ENCODE measurements around the gene MYH7. TPM values are rescaled to one million over a fixed set of nuclear protein-coding genes. Genes with fewer than 3 reads are reported as not detected.

Gene MYH7
- total and polyA plus RNA-seq, 2 donors from 2014 or later = 0.06 to 1.6 TPM

- Histone ChIP-seq H3K9me3 (ENCODE audit: control insufficient read depth in 2 of 3, insufficient read depth in 1 of 3, low read length in 3 of 3) (no peaks in the 10 kb centered on the region), H3K4me3 (ENCODE audit: low read length in 3 of 3) (no peak overlapping the region), H3K4me1 (ENCODE audit: control insufficient read depth in 2 of 3, insufficient read depth in 2 of 3, low read depth in 1 of 3, low read length in 3 of 3) (no peaks in the 10 kb centered on the region), H3K9ac (ENCODE audit: low read length in 3 of 3) (no peak overlapping the region), H3K27me3 (ENCODE audit: control insufficient read depth, insufficient read depth, low read length) (no peaks in the 10 kb centered on the region), H3K36me3 (ENCODE audit: control insufficient read depth in 2 of 3, insufficient read depth in 3 of 3, low read length in 3 of 3) (no peaks in the 10 kb centered on the region), H3K27ac (ENCODE audit: low read depth in 2 of 2, low read length in 2 of 2) (no peak overlapping the region)
- TF ChIP-seq CTCF (IDR thresholded peaks at IDR 0.05; ENCODE audit: borderline replicate concordance, extremely low read depth, insufficient read depth) = no peak
- FAIRE-seq = no peak
- no peak for DNase-seq
- intact Hi-C loops (cut with DNase I) = no loop called here
These were observed 59.8 kb downstream of the MYH7 start for GRCh38 chr14:23375527-23376251.

- no peak for TF ChIP-seq CTCF (IDR thresholded peaks at IDR 0.05; ENCODE audit: borderline replicate concordance, extremely low read depth, insufficient read depth)
- Histone ChIP-seq H3K4me3 (ENCODE audit: low read length in 3 of 3) (no peak overlapping the region), H3K9me3 (ENCODE audit: control insufficient read depth in 2 of 3, insufficient read depth in 1 of 3, low read length in 3 of 3) (no peaks in the 10 kb centered on the region), H3K27ac (ENCODE audit: low read depth in 2 of 2, low read length in 2 of 2) (no peak overlapping the region), H3K9ac (ENCODE audit: low read length in 3 of 3) (no peak overlapping the region), H3K36me3 (ENCODE audit: control insufficient read depth in 2 of 3, insufficient read depth in 3 of 3, low read length in 3 of 3) (no peaks in the 10 kb centered on the region), H3K4me1 (ENCODE audit: control insufficient read depth in 2 of 3, insufficient read depth in 2 of 3, low read depth in 1 of 3, low read length in 3 of 3) (no peaks in the 10 kb centered on the region), H3K27me3 (ENCODE audit: control insufficient read depth, insufficient read depth, low read length) (no peaks in the 10 kb centered on the region)
- FAIRE-seq = no peak
- no peak for DNase-seq
- intact Hi-C loops (cut with DNase I) = no loop called here
These were observed 62.4 kb downstream of the MYH7 start for GRCh38 chr14:23373041-23373440.

- Histone ChIP-seq H3K4me3 (ENCODE audit: low read length in 3 of 3) (no peak within 1 kb of the TSS), H3K27ac (ENCODE audit: low read depth in 2 of 2, low read length in 2 of 2) (no peak within 1 kb of the TSS), H3K9me3 (ENCODE audit: control insufficient read depth in 2 of 3, insufficient read depth in 1 of 3, low read length in 3 of 3) (no peaks in the 10 kb centered on the region), H3K9ac (ENCODE audit: low read length in 3 of 3) (no peak within 1 kb of the TSS), H3K36me3 (ENCODE audit: control insufficient read depth in 2 of 3, insufficient read depth in 3 of 3, low read length in 3 of 3) (no peaks in the 10 kb centered on the region), H3K4me1 (ENCODE audit: control insufficient read depth in 2 of 3, insufficient read depth in 2 of 3, low read depth in 1 of 3, low read length in 3 of 3) (no peaks in the 10 kb centered on the region), H3K27me3 (ENCODE audit: control insufficient read depth, insufficient read depth, low read length) (no peaks in the 10 kb centered on the region)
- intact Hi-C loops (cut with DNase I) = no loop called here
- TF ChIP-seq CTCF (IDR thresholded peaks at IDR 0.05; ENCODE audit: borderline replicate concordance, extremely low read depth, insufficient read depth) = no peak
- DNase-seq (no peak), FAIRE-seq (no peak)
These were observed 63.0 kb downstream of the MYH7 start, which contains the start of gene IL25 for GRCh38 chr14:23372509-23372908. TSS of gene IL25 (plus strand) at chr14:23372809.

Data from kidney (tissue), 14 donors.